ENCODE data around the gene GTF2I.
"Not testable (repeated sequence)": the region's sequence is repeated elsewhere in the genome, so short reads cannot be mapped to it uniquely, and the experiment has no call there.

GRCh38 chr7:74753921-74754482, 96.5 kb downstream of the GTF2I start:
- TF ChIP-seq EZH2phosphoT487 (IDR thresholded peaks at IDR 0.05; ENCODE audit: borderline replicate concordance); CTCF (conservative IDR thresholded peaks at IDR 0.05; ENCODE audit: low read length): not testable (repeated sequence)
